Hair follicular keratinocyte (primary cell): ENCODE data around the gene FAIM2. TPM values are rescaled to one million over a fixed set of nuclear protein-coding genes. Genes with fewer than 3 reads are reported as not detected.

Experiments
- total RNA-seq: library from RNA; depleted of rRNA; stranded (reverse); fragments of >200 nt; gene quantifications from 2 replicates; pipeline ENCODE4 v1.2.3, GENCODE V29; 2015

Gene FAIM2
- not detected in 2 replicates for total RNA-seq

GRCh38 chr12:49903700-49904423 lies at the start of gene FAIM2:
Gene FAIM2 (minus strand): TSS chr12:49903900. CDS start chr12:49903792, 108 bp downstream.

GRCh38 chr12:49950273-49951251 lies 46.9 kb upstream of the FAIM2 start, which contains the start of gene AQP2:
Gene AQP2 (plus strand): TSS chr12:49950737. CDS start chr12:49950831, 94 bp downstream.

GRCh38 chr12:49842519-49843352 lies 61.0 kb downstream of the FAIM2 start, which contains the start of gene BCDIN3D:
Gene BCDIN3D (minus strand): TSS chr12:49843106. CDS start chr12:49843087, 19 bp downstream.

GRCh38 chr12:49828133-49829091 lies 75.3 kb downstream of the FAIM2 start, which contains the start of gene NCKAP5L:
Gene NCKAP5L (minus strand): TSS chr12:49828413. CDS start chr12:49804044, 24,369 bp downstream.

Other genes with a start within 250 kb of the FAIM2 start
- gene FMNL3, start 196.5 kb downstream of the FAIM2 start, total RNA-seq = 7.8 and 16.9 TPM in 2 replicates
- gene TMBIM6, start 162.3 kb downstream of the FAIM2 start, total RNA-seq = 390 and 469 TPM in 2 replicates
- gene NCKAP5L, start 75.5 kb downstream of the FAIM2 start, total RNA-seq = 13.9 and 19.5 TPM in 2 replicates
- gene BCDIN3D, start 60.8 kb downstream of the FAIM2 start, total RNA-seq = 2.8 and 3.3 TPM in 2 replicates
- gene AQP2, start 46.8 kb upstream of the FAIM2 start, total RNA-seq = not detected in 2 replicates
- gene AQP5, start 58.0 kb upstream of the FAIM2 start, total RNA-seq = not detected in 2 replicates
- 0.47 TPM in 1 of 2 replicates, not detected in the other for gene AQP6, start 69.0 kb upstream of the FAIM2 start, total RNA-seq
- 31.0 and 79.8 TPM in 2 replicates for gene RACGAP1, start 121.6 kb upstream of the FAIM2 start, total RNA-seq
- gene ASIC1, start 153.7 kb upstream of the FAIM2 start, total RNA-seq = 3.5 and 8.4 TPM in 2 replicates
- gene SMARCD1, start 181.4 kb upstream of the FAIM2 start, total RNA-seq = 68.8 and 97.3 TPM in 2 replicates
- gene GPD1, start 200.1 kb upstream of the FAIM2 start, total RNA-seq = 0.08 and 0.39 TPM in 2 replicates
- 54.0 and 65.0 TPM in 2 replicates for gene COX14, start 208.3 kb upstream of the FAIM2 start, total RNA-seq